Esophagus muscularis mucosa (tissue), 3 donors: ENCODE data around the gene EDA.
"Not testable (repeated sequence)": the region's sequence is repeated elsewhere in the genome, so short reads cannot be mapped to it uniquely, and the experiment has no call there.

Source experiments
- CTCF ChIP-seq, 3 experiments: fragments of 200-600 bp in 2 of 3; fragments of 450-650 bp in 1 of 3; sonication (generic) in 2 of 3; IDR thresholded peaks; one replicate each; pipeline ENCODE4 v1.5.1; 2017 to 2019; ENCODE audit warnings: antibody characterized with exemption in 3 of 3, mild to moderate bottlenecking in 2 of 3, moderate library complexity in 1 of 3
- EP300 ChIP-seq: sonication (generic); formaldehyde crosslinking; IDR thresholded peaks from one replicate; pipeline ENCODE4 v1.6.1; 2017; ENCODE audit warnings: antibody characterized with exemption

GRCh38 chrX:69859999-69860398 is 244.1 kb downstream of the EDA start:
- TF ChIP-seq EP300; CTCF (IDR thresholded peaks at IDR 0.05): not testable (repeated sequence)
